22Rv1 (cell line): Measurements from ENCODE around the gene KCTD12.

Source experiments
- H3K27ac ChIP-seq: fragments of 450-650 bp; 2 replicates; pipeline ENCODE4 v1.5.1; 2017
- ZFX ChIP-seq: fragments of 450-650 bp; IDR thresholded peaks from 2 replicates; pipeline ENCODE4 v1.6.1; 2017; ENCODE audit warnings: antibody characterized with exemption, borderline replicate concordance
- TF ChIP-seq, protein P1 (sequence below): fragments of 450-650 bp; IDR thresholded peaks from 2 replicates; pipeline ENCODE4 v1.5.1; 2017; ENCODE audit warnings: mild to moderate bottlenecking

Gene KCTD12

DNA sequence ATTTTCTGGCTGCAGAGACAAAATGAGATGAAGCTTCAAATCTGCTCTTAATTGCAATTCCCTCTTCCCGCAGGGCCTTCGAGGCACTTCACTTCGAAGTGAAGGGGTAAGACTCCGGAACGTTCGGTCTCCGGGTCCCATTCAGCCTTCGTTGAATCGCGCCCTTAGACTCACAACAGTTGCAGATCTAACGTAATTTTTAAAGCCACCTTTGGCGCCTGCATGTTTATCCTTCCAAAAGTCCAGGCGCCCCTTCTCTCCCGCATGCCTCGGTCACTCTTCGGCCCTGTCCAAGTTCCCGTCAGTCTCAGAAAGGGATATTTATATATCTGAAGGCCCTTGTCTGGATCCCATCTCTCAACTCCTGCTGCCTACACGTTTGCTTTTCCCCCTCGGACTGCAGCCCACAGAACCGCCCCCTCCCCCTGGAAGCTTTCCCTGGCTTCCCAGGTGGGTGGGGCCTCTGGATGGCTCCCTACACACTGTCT lies 915 bp upstream of the KCTD12 start:
- peak overlapping the region; percentile 40; the same call in 1 of the 2 replicates for H3K27ac ChIP-seq

DNA sequence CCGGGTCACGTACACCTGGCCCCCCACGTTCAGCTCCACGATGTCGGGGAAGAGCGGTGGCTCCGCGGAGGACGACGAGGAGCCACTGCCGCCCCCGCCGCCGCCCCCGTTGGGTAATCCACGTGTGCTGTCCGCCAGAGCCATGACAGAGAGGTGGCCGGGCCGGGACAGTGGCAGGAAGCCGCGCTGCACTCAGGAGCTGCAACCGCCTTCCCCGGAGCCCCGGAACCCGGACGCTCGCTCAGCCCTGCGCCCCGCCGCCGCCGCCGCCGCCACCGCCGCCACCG lies 257 bp downstream of the KCTD12 start:
- TF ChIP-seq, protein P1, sequence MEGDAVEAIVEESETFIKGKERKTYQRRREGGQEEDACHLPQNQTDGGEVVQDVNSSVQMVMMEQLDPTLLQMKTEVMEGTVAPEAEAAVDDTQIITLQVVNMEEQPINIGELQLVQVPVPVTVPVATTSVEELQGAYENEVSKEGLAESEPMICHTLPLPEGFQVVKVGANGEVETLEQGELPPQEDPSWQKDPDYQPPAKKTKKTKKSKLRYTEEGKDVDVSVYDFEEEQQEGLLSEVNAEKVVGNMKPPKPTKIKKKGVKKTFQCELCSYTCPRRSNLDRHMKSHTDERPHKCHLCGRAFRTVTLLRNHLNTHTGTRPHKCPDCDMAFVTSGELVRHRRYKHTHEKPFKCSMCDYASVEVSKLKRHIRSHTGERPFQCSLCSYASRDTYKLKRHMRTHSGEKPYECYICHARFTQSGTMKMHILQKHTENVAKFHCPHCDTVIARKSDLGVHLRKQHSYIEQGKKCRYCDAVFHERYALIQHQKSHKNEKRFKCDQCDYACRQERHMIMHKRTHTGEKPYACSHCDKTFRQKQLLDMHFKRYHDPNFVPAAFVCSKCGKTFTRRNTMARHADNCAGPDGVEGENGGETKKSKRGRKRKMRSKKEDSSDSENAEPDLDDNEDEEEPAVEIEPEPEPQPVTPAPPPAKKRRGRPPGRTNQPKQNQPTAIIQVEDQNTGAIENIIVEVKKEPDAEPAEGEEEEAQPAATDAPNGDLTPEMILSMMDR, result no peak
- TF ChIP-seq ZFX, result no peak
- peak overlapping the region; percentile 40; the same call in 1 of the 2 replicates for H3K27ac ChIP-seq

More for the DNA sequence above, 915 bp upstream of the KCTD12 start:
- no peak for TF ChIP-seq ZFX
- TF ChIP-seq, protein P1, result no peak

DNA sequence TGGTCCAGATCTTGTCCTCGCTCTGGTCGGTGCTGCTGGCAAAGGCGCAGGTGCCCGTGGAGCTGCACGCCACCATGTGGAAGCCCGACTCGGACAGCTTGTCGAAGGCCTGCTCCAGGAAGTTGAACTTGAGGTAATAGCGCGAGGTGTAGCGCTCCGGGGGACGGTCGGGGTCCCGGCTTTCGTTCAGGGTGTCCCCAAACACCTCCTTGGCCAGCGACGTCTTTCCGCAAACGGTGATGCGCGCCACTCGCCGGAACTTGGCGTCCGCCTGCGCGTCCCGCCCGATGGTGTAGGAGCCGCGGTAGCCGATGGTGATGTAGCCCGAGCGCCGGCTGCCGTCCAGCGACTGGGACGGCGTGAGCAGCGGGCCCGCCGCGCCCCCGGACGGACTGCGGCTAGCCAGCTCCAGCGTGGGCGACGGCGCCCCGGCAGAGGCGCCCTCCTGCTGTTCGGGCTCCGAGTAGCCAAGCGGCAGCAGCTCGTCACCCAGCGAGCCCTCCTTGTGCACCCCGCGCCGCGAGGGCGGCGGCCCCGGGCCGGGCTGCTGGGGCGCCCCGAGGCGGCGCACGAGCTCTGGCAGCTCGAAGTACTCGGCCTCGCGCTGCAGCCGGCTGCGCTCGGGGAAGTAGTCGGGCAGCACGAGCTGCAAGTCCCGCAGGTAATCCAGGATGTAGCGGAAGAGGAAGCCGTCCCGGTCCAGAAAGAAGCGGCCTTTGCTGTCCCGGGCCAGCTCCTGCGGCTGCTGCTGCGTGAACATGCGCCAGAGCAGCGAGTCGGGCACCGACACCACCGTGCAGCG lies 801 bp downstream of the KCTD12 start:
- peak overlapping the region; percentile 40; the same call in 1 of the 2 replicates for H3K27ac ChIP-seq
- TF ChIP-seq, protein P1, result peak; percentile 52
- TF ChIP-seq ZFX, result no peak

DNA sequence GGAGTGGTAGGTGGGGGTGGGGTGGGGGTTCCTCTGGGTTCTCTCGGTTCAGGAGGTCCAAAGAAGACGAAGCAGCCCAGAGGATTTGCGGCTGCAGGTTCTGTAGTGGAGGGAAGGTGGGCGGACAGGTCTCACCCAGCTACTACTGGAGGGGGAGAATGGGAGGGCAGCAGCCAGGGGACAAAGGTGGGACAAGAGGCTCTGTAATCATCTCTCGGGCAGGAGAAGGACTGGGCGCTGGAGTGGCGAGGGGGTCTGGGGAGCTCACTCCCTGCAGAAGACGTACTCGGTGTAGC lies 1.4 kb downstream of the KCTD12 start:
- TF ChIP-seq ZFX, result no peak
- TF ChIP-seq, protein P1, result no peak
- H3K27ac ChIP-seq, result no peak overlapping the region

DNA sequence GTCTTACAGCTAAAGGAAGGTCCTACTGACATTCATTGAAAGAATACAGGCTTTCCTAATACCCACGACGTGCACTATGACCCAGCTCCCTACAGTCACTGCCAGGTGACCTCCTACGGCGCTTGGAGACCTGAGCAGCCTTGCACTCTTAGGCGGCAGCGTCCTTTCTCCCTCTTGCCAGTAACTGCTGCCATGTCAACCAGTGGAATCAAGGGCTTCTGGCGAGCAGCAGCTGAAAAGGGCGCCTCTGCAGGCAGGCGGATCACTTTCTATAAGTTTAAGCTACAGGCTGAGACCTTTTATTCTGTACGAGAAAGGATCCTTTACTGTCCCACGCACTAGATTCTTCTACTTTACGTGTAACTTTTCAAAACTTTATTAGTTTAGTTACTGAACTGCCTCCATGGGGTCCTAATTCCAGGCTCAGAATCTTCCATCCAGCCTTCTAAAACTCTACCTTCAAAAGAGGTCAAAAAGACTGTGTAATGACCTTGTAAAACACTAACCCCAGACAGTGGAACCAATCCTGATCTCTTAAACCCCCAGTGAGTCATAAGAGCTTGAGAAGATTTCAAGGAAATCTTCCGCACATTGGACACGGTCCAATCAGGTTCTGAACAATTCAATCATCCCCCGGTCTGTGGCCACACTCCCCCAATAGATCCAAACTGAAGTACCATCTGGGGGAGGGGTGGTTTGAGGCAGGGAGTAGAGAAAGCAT lies 1.9 kb downstream of the KCTD12 start:
- TF ChIP-seq, protein P1, result no peak; the same call in 1 of the 2 replicates
- TF ChIP-seq ZFX, result no peak
- no peak overlapping the region for H3K27ac ChIP-seq

DNA sequence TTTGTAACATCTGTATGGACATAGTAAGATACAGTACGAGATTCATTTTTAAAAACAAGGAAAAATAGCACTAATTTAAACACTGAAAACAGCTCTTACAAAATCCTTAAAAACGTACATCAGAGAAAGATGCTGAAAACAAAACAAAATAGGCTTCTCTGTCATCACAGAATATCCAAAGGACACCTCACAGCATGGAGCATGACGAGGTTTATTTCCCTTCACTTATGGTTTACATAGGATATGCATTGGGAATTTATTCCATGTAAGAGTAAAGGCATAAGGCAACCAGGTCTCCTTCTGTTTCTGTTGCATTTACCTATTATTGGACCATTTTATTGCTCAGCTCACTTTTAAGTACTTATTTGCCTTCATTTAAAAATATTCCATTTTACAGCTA lies 3.0 kb downstream of the KCTD12 start:
- TF ChIP-seq, protein P1, result no peak
- no peak for TF ChIP-seq ZFX
- H3K27ac ChIP-seq, result no peak overlapping the region

DNA sequence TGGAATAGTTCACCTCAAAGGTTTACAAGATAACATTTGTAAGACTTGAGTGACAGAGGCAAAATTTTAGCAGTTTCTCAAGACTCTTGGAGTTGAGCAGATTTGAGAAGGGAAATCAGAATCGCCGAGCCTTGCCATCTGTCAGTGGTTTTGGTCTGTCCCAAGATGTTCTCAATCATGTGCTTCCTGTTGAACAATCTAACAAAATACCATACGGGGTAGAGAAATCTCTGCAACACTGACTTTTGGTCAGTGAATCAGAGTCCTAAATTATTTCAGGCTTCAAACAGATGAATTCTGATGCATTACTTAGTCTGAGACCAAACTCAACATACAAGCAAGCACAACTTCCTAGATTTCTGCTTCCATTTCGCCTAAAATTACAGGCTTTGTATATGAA lies 3.8 kb downstream of the KCTD12 start:
- no peak for TF ChIP-seq ZFX
- TF ChIP-seq, protein P1, result no peak
- no peak overlapping the region for H3K27ac ChIP-seq
